ENCODE results near the gene SAMD14.
A peak's percentile ranks its signal among the peaks of the same experiment; 100 is the strongest.

Gene SAMD14

GRCh38 chr17:50147841-50148225, 17.9 kb upstream of the SAMD14 start:
- DNase-seq, result no peak

DNA sequence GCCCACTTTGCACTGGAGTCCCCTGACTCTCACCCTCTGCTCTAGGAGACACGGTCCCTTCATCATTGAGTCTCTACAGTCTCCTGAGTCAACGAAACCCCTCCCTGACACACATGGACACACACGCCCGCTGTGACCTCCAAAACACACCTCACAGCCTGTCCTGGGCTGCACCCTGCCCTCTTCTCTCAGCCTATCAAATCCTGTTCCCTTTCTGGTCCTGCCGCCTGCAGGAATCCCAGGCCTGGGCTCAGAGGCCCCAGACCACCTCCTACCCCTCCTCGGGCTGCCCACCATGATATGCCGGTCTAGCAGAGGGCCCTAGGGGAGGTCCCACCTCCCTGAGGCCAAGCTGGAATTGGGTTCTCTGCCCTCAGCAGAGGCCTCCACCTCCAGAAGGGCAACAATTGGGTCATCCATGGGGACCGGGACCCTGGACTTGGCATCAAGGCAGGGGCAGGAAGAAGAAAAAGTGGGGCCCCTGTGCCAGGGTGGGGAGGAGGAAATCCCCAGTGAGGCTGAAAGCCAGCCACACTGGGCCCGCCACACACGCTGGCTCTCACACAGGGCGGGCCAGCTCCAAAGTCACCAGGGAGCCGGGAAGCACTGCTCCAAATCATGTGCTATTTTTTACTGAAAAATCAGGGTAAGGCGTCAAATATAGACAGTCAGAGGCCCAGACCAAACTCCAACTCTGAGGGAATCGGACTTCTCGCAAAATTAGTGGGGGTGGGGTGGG, 17.1 kb upstream of the SAMD14 start:
- DNase-seq, result no peak

GRCh38 chr17:50146230-50146926, 16.4 kb upstream of the SAMD14 start:
- peak; percentile 34 for DNase-seq

DNA sequence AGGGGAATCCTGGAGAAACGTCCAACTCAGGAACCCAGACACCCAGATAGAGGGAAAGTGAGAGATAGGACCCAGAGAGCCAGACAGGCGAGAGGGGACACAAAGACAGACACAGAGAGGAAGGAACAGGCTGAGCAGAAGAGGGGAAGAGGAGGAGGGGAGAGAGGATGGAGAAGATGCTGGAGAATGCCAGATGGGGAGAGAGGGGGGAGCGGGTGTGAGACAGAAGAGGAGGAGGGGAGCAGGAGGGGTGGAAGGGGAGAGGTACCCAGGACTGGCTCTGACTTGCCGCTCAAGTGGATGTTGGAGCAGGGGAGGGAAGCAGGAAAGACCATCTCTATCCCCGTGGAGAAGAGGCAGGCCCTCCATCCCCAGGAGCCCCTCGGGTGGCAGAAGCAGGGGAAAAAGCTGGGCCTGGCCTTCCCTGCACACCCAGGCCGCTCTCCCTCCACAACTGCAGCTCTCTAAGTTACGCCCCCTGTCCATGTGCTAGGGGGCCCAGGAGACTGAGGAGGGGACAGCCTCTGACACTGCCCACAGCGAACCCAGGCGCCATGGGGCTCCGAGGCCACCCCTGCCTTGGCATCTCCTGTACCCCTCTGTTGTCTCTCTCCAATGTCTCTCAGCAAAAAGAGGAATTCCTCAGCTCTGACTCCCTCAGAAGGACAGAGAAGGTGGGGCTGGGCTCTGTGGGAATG, 15.7 kb upstream of the SAMD14 start:
- DNase-seq, result no peak

GRCh38 chr17:50144845-50145531, 15.0 kb upstream of the SAMD14 start:
- no peak for DNase-seq

DNA sequence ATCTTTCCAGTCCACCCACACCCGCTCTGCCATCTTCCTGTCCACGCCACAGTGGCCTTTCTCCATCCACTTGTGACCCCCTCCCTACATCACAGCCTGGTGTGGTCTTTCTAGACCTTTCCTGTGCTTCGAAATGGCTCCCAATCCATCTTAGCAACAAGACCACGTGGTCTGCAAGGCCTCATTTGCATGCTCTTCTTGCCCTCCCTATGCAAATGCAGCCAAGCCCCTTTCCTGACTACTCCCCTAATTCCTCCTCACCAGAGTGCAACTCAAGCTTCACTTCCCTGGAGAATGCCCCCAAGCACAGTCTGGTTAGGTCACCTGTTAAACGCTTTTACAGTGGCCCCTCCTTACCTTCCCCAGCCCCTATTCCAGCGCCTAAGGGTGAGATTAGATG, 14.4 kb upstream of the SAMD14 start:
- no peak for DNase-seq

GRCh38 chr17:50143461-50144176, 13.7 kb upstream of the SAMD14 start:
- no peak for DNase-seq

DNA sequence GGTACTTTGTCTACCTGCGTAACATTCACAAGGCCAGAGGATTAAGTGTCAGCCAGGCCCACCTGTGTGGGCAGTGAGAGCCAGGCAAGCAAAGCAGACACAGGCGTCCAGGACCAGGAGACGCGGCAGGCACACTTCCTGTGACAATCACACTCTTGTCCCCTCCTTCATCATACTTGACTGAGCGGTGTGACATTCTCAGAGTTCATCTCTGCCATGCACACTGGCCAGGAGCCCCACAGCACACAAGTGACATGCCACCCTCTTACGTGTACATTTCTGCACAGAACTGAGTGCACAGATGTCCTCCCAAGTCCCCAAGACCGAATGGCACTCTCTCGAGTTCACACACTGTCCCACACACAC, 11.8 kb upstream of the SAMD14 start:
- no peak for DNase-seq

DNA sequence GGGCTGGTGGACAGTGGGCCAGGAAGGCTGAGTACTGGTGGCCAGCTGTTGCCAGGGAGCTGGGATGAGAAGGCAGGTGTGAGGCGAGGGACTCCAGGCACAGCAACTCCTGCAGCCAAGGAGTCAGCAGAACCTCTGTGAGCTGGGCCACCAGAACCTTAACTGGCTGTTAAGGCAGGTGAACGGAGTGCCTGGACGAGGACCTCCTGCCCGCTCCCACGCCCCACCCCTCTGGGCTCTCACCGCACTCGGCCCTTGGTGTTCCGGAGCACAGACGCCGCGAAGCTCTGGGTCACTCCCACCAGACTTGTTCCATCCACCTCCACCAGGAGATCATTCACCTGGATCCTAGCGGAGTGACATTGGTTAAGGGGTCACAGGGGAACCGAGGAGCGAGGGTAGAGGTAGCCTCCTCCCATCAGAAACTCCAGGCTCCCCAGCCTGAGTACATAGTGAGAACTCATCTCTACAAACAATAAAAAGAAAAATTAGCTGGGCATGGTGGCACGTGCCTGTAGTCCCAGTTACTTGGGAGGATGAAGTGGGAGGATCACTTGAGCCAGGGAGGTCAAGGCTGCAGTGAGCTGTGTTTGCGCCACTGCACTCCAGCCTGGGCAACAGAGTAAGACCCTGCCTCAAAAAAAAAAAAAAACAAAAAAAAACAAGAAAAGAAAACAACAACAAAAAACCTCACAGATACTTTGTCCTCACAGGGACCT, 11.2 kb upstream of the SAMD14 start:
- no peak for DNase-seq

- DNase-seq, result peak; percentile 86
Measured at GRCh38 chr17:50139950-50140885, 10.3 kb upstream of the SAMD14 start.

DNA sequence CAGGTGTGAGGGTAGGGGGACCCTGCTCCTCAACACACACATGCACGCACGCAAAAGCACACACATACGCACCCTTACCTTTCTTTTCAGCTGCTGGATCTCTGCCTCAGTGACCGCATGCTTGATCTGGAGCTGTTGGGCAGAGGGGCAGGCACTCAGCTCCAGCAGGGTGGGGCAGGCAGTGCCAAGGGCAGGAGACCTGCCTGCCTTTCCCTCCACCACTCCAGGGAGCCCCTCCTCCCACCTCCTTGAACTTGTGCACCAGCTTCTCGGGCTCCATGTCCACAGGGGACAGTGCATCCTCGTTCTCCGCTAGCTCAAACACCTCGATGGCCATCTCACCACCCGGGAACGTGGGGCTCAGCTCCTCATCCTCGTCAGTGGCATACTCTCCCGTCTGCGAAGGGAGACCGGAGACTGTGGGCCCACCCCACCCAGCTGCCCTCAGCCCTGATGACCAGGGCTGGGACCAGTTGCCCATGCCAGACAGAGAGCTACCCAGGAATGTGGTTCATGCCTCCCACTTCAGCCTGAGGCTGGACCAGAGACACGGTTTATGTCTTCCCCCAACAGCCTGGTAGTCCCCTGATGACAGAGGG, 9.3 kb upstream of the SAMD14 start:
- DNase-seq, result no peak

DNA sequence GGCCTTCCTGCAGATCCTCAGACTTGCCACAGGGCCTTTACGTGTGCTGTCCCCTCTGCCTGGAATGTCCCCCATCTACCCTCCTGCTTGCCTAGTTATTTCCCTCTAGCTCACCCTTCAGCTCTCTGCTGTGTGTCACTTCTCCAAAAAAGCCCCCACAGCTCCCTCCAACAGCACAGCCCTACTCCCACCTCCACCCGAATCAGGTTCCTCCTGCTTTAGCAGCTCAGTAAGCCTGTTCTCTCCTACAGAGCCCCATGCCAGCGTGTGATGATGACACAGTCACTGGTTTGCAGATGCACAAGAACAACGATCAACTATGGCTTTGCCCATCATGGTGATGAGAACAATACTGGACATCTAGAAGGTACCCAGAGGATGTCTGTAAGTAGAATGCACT, 7.1 kb upstream of the SAMD14 start:
- no peak for DNase-seq

DNA sequence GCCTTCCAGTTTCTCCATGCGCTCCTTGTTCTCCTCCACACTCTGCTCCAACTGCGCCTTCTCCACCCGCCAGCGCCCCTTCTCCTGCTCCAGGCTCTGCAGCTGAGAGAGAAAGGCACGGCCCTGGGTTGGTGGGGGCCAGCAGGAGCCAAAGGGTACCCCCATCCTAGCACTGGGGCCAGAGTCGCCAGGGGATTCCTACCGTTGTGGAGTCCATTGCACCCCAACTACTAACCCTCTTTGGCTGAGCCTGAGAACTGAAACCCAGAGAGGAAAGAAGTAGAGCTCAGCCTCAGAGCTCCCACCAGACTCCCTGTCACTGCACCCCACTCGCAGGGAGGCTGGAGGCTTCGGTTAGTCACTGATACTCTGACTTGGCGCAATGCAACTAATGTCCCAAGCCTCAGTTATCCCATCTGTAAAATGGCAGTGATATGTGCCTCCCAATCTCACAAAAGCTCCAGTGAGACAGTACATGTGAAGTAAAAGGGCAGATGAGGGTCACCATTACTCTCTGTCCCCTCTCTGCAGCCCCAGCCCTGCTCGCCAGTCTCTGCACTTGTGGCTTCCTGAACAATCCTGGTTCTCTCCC, 6.2 kb upstream of the SAMD14 start:
- DNase-seq, result no peak

DNA sequence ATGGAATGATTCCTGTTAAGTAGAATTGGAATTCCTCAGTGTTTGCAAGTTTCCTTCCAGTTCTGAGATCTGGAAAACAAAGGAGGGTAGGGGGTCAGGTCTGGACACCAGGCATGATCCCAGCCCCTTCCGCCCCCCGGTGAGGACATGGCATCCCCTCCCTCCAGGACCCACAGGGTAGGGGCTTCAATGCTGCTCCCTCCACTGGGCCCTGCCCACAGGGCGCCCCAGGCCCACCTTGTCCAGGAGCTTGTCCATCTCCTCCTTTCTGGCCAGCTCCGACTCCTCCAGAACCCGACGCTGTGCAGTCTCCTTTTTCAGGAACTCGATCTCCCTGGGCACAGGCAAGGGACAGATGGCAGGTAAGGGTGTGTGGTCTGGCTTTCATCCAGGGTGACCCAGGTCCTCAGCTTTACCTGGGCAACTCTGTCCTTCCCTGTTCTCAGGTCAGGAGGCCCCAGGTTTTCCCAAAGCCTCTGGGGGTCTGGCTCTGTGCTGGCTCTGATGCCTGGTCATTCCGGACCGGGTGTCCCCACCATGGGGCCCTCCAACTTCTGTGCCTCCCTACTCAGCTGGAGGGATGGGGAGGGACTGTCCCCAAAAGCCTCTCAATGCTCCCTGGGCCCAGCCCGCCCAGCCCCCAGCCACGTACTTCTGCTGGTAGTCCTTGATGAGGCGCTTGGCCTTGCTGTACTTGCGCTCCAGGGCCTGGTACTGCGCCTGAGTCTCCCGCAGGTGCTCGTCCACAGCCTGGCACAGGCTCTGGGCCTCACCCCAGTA, 5.5 kb upstream of the SAMD14 start:
- DNase-seq, result no peak

GRCh38 chr17:50134206-50135110, 4.5 kb upstream of the SAMD14 start:
- no peak for DNase-seq

DNA sequence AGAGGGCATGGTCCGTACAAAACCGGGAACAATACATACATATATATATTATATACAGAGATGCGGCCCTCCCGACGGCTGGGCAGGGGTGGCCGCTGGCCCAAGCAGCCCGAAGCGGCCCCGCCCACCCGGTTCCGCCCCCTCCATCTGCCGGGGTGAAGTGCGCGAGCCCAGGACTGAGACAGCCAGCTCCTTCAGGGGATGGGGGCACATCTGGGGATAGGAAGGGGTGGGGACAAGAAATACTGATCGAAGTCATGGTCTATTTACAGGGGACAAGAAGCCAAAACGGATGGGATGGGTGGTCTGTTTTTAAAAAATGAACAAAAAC, 3.8 kb upstream of the SAMD14 start:
- no peak for DNase-seq

- no peak for DNase-seq
Measured at GRCh38 chr17:50133028-50133768, 3.2 kb upstream of the SAMD14 start.
